GM18870 (cell line): Measurements from ENCODE around the gene ATF7IP.
"Not testable (repeated sequence)": the region's sequence is repeated elsewhere in the genome, so short reads cannot be mapped to it uniquely, and the experiment has no call there.

Source experiments
- ATAC-seq: cut with Tn5 transposase; IDR thresholded peaks from one replicate; pipeline ENCODE4 v1.9.1; 2021; ENCODE audit warnings: moderate library complexity; ENCODE audit not compliant: unreplicated experiment

ATF7IP gene

GRCh38 chr12:14365294-14366208 is at the start of gene ATF7IP:
Gene ATF7IP, plus strand, starts transcription at chr12:14365682. Its CDS starts 58,234 bp downstream, at chr12:14423916.
- peak; percentile 50 for ATAC-seq

- no peak for ATAC-seq
Measured at GRCh38 chr12:14317362-14318146, 47.9 kb upstream of the ATF7IP start.

DNA sequence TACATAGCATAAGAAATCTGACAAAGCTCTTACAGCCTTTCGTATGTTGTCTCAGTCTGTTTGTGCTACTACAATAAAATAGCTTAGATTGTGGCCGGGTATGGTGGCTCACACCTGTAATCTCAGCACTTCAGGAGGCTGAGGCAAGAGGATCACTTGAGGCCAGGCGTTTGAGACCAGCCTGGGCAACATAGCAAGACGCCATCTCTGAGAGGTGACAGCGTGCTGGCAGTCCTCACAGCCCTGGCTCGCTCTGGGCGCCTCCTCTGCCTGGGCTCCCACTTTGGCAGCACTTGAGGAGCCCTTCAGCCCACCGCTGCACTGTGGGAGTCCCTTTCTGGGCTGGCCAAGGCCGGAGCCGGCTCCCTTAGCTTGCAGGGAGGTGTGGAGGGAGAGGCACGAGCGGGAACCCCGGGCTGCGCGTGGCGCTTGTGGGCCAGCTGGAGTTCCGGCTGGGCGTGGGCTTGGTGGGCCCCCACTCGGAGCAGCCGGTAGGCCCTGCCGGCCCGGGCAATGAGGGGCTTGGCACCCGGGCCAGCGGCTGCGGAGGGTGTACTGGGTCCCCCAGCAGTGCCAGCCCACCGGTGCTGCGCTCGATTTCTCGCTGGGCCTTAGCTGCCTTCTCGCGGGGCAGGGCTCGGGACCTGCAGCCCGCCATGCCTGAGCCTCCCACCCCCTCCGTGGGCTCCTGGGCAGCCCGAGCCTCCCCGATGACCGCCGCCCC is 45.6 kb upstream of the ATF7IP start:
- ATAC-seq = not testable (repeated sequence)

GRCh38 chr12:14322403-14322802 is 43.1 kb upstream of the ATF7IP start:
- no peak for ATAC-seq

DNA sequence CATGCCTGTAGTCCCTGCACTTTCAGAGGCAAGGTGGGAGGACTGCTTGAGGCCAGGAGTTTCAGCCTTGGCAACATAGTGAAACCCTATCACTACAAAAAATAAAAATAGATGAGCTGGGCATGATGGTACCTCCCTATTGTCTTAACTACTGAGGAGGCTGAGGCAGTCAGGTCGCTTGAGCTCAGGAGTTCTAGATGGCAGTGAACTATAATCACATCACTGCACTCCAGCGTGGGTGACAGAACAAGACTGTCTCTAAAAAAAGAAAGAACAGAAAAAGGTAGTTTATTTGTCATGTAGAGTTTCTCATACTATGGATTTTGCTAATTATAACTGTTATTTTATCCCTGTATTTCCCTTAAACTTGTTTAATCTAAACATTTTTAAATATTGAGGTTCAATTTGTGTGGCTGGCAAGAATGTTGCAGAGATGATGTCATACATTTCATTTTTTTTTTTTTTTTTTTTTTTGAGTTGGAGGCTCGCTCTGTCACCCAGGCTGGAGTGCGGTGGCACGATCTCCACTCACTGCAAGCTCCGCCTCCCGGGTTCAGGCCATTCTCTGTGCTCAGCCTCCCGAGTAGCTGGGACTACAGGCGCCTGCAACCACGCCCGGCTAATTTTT is 39.7 kb upstream of the ATF7IP start:
- ATAC-seq = no peak

GRCh38 chr12:14326699-14327098 is 38.8 kb upstream of the ATF7IP start:
- ATAC-seq = no peak

DNA sequence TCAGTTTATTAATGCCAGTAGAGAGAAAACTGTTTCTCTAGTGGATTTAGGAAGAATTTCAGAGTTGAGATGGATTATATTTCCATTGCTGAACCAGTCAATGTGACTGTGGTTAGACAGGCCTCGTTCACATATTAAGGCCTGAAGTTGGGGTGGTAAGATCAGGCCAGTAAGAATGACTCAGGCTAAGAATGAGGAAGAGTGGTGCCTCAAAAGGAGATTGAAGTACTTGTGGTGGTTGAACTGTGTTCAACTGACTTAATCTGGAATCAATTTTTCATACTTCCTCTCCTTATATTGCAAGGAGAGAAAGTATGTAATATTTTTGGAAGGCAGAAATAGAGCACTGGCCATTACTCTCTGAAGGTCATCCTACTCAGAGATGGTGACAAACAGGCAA is 37.8 kb upstream of the ATF7IP start:
- no peak for ATAC-seq

GRCh38 chr12:14332482-14332881 is 33.0 kb upstream of the ATF7IP start:
- no peak for ATAC-seq

DNA sequence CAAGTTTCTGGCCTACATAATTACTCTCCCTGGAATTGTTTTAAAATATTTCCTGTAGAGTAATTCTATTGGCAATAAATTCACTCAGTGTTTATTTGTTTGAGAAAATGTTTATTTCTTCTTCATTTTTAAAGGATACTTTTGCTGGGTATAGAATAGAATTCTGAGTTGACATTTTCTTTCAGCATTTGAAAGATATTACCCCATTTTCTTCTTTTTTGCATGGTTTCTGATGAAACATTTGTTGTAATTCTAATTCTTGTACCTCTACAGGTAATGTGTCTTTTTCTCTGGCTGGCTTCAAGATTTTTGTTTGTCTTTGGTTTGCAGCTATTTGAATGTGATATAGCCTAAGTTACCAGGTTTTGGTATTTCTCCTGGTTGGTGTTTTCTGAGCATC is 25.1 kb upstream of the ATF7IP start:
- ATAC-seq = no peak

- not testable (repeated sequence) for ATAC-seq
Measured at GRCh38 chr12:14351524-14351923, 14.0 kb upstream of the ATF7IP start.

GRCh38 chr12:14352066-14352465 is 13.4 kb upstream of the ATF7IP start:
- ATAC-seq = not testable (repeated sequence)

DNA sequence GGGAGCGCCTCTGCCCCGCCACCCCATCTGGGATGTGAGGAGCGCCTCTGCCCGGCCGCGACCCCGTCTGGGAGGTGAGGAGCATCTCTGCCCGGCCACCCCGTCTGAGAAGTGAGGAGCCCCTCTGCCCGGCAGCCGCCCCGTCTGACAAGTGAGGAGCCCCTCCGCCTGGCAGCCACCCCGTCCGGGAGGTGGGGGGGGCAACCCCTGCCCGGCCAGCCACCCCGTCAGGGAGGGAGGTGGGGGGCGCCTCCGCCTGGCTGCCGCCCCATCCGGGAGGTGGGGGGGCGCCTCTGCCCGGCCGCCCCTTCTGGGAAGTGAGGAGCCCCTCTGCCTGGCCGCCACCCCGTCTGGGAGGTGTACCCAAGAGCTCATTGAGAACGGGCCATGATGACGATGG is 10.8 kb upstream of the ATF7IP start:
- ATAC-seq = not testable (repeated sequence)

GRCh38 chr12:14356147-14356546 is 9.3 kb upstream of the ATF7IP start:
- no peak for ATAC-seq

DNA sequence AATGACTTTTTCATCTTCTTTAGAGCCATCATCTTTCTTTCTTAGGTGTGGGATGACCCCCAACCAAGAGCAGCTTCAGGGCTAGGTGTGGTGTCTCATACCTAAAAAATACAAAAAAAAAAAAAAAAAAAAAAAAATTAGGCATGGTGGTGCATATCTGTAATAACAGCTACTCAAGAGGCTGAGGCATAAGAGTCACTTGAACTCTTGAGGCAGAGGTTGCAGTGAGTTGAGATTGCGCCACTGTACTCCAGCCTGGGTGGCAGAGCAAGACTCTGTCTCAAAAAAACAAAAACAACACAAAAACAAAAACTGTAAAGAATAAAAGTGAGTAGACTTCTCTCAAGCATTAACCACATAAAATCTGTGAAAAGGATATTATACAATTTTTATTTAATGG is 8.0 kb upstream of the ATF7IP start:
- ATAC-seq = no peak

- ATAC-seq = peak; percentile 43
Measured at GRCh38 chr12:14362352-14362751, 3.1 kb upstream of the ATF7IP start.

GRCh38 chr12:14364583-14365271 is 755 bp upstream of the ATF7IP start:
- no peak for ATAC-seq

DNA sequence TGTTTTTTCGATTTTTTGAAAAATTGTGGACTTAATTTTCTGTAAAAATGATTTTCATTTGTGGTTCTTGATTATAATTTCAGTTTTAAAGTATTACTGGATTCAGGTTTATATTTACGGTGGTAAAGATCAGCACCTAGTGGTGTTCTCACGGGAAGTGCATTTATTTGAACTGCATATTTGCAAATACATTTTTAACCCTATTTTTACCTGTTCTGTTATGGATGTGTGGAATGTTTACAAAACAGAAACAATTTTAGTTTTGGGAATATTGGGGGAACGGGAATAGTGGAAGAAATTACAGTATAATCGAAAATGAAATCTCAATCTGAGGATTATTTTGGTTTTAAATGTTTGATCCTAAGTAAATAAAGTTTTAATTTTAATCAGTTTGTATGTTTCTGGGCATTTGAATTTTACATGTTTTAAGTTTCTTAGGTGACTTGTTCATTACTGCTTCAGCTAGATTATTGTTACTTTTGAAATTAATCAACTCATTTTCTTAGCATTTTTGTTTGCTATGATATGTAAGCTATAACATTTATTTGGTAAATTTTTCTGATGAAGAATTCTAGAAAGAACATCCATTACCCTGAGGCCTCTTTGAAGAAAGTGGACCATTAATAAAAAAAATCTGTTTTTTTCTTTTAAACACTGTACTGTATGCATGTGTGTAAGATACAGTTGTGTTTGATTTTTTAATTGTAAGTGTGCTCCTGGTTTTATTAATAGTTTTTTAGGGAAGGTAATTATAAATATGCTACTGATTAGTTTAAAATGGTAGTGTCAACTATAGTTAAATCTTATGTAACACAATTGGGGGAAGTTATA is 942 bp downstream of the ATF7IP start:
- ATAC-seq = no peak

- ATAC-seq = peak; percentile 44
Measured at GRCh38 chr12:14367040-14367661, 1.7 kb downstream of the ATF7IP start.

- ATAC-seq = no peak
Measured at GRCh38 chr12:14369311-14369710, 3.8 kb downstream of the ATF7IP start.
